GM19468 (cell line): ENCODE measurements around the gene NR2C1.

Experiments used
- ATAC-seq: cut with Tn5 transposase; IDR thresholded peaks from one replicate; pipeline ENCODE4 v1.9.1; 2021; ENCODE audit warnings: mild to moderate bottlenecking, moderate library complexity, moderate number of reproducible peaks; ENCODE audit not compliant: unreplicated experiment; ENCODE audit errors: extremely low read depth

The NR2C1 gene

DNA sequence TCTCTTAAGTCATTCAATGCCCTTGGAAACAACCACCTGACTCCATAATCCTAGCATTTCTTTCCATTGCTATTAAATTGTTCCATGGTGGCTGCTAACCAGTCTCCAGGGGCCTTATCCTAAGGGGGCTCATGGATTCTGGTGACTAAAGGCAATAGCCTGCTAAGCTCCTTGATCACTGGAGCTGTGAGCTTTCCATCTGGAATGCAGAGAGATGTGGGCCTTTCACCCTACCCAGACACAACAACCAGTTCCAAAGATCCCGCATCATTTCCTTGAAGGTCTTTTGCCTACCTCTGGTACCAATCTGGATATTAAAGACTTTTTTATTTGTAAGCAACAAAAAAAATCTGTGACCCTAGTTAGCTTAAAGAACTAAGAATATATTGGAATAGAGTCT lies 102.9 kb downstream of the NR2C1 start:
- no peak for ATAC-seq
